Medulla oblongata (tissue), 1 donor: ENCODE data around the gene RTP1.
"Not testable (repeated sequence)": the region's sequence is repeated elsewhere in the genome, so short reads cannot be mapped to it uniquely, and the experiment has no call there.

Experiments
- DNase-seq: peaks from one replicate; pipeline ENCODE4 v3.0.0-alpha.2; 2015; ENCODE audit errors: extremely low spot score

The RTP1 gene

DNA sequence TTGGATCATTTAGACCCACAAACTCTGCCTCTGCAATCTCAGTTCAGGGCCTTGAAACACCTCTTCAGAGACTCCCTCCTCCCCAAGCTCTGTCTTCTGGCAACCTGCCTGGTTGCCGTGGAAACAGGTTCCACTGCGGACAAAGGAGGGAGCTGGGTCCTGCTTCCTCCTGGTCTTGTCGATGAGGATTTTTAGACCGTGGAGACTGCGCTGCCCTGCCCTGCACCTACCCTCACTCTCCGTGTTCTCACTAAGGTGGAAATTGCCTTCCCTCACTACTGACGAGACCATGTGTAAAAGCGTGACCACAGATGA is at the start of gene RTP1:
Gene RTP1 (plus strand): TSS at position 152 of the 315 bp plus-strand sequence. CDS start 30 bp downstream, at position 182.
- DNase-seq, result no peak

- no peak for DNase-seq
Measured at GRCh38 chr3:187150186-187150585, 47.1 kb upstream of the RTP1 start.

DNA sequence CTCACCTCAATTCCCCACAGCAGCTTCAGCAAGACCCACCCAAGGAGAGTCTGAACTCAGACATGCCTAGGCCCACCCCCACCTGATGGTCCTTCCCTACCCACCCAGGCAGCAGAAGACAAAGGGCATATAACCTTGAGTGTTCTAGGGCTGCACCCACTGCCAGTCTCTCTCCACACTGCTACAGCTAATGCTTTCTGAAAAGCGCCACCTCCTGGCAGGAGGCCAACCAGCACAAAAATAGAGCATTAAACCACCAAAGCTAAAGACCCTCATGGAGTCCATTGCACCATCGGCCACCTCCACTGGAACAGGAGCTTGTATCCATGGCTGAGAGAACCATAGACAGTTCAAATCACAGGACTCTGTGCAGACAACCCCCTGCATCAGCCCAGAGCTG is 46.7 kb upstream of the RTP1 start:
- DNase-seq, result no peak

DNA sequence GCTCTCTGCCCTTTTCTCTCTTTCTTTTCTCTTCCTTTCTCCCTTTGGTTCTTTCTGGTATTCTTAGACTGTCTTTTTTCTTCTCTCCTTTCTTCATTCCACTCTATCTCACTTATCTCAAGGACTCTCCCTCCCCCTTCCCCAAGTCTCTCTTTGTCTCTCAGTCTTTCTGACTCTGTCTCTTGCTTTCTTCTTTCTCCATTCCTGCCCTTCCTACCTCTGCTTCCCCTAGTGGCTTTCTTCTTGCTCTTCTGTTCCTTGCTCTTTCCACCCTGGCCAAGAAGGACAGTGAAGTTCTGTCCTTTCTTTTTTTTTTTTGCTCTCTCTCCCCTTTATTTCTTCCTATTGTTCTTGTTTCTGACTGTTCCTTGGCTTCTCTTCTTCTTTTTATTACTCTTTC is 35.7 kb upstream of the RTP1 start:
- DNase-seq, result no peak

DNA sequence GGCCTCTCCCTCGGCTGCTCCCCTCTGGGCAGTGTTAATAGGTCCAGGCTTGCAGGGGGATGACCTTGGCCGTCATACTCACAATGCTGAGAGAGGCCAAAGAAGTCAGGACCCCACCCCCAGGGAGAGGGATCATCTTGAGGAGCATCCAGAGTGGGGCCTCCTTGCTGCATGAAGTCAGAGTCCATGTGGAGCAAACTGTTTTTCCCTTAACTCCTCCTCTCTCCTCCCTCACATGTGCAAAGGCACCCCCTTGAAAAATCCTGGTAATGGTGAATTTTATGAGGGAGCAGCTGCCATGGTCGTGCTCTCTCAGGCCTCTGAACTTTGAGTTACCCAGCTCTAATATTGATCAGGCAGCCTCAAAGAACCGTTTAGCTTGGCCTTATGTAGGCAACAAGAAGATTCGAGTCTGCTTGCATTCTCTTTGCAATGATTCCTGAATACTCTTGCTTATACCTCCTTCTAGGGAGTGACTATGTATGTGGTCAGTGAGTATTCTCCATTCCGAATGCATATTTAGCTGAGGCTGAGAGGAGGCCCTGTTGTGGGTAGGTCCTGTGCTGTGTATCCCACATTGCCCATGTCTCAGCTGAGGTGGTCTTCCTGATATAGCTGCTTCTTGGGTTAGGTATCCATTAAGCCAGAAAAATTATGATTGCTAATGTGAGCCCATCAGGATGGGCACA is 34.9 kb upstream of the RTP1 start:
- DNase-seq, result no peak

- DNase-seq, result peak; percentile 80
Measured at GRCh38 chr3:187165144-187165543, 32.1 kb upstream of the RTP1 start.

DNA sequence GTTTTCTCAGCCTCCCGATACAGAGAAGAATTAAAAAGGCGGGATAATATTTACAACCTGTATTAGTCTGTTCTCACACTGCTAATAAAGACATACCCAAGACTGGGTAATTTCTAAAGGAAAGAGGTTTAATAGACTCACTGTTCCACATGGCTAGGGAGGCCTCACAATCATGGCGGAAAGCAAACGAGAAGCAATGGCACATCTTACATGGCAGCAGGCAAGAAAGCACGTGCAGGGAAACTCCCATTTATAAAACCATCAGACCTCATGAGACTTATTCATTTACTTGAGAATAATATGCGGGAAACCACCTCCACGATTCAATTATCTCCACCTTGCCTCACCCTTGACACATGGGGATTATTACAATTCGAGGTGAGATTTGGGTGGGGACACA is 30.5 kb upstream of the RTP1 start:
- no peak for DNase-seq

DNA sequence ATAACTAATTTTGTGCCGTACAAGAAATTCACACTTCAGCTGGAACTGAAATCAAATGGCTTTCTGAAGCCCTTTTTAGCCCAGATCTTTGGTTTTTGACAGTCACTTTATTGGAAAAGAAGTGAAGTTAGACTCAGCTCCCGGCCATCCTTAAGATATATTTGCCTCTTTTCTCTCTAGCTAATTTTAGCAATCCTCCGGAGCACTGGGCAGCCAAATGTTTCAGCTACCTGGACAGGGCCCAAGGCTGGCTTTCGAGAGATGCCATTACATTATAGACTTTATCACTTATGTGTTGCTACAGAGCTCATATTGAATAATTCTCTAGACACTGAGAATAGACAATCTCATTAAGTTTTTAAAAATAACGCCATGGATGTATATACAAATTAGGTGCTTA is 29.5 kb upstream of the RTP1 start:
- no peak for DNase-seq

GRCh38 chr3:187169231-187169960 is 27.9 kb upstream of the RTP1 start:
- DNase-seq, result no peak

- DNase-seq, result not testable (repeated sequence)
Measured at GRCh38 chr3:187170911-187171310, 26.4 kb upstream of the RTP1 start.

- no peak for DNase-seq
Measured at GRCh38 chr3:187172929-187173328, 24.4 kb upstream of the RTP1 start.

DNA sequence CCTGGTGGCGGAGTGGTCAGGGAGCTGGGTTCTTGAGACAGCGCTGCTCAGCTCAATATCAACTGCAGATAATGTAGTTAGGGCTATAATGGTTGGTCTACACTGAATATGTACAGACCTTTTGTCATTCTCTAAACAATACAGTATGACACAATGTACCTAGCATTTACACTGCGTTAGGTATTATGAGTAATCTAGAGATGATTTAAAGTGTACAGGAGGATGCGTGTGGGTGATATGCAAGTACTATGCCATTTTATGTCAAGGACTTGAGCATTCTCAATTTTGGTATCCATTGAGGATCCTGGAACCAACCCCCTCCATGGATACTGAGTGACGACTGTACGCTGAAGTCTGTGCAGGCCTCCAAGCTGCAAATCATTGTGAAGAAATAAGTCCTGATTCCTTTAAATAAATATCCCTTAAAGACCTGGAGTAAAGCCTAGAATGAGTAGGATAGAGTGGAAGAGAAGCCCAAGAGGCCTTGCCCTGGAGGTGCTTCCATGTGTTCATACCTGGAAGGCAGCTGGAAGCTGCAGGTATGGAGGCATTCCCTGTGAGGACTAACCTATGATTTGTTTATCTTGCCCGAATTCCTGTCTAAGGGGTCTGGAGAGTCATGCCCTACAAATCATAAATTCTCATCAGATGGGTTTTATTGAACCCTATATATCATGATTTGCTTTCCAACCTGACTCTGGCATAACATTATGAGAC is 15.7 kb upstream of the RTP1 start:
- DNase-seq, result no peak

GRCh38 chr3:187183210-187183862 is 13.9 kb upstream of the RTP1 start:
- no peak for DNase-seq

DNA sequence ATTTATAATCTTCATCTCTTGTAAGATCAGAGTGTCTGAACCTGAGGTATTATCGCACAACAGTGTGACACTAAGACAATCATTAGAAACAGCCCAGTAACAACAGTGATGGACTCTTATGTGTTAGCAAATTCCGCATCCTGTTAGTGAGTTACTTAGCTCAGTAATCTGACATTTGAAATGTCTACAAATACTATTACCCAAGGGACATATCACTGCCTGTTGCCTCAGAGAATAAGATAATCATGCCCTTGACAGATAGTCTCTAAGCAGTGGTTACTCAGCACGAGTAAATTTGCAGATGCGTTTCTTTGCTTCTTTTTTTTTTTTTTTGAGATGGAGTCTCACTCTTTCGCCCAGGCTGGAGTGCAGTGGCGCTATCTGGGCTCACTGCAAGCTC is 13.4 kb upstream of the RTP1 start:
- DNase-seq, result no peak

DNA sequence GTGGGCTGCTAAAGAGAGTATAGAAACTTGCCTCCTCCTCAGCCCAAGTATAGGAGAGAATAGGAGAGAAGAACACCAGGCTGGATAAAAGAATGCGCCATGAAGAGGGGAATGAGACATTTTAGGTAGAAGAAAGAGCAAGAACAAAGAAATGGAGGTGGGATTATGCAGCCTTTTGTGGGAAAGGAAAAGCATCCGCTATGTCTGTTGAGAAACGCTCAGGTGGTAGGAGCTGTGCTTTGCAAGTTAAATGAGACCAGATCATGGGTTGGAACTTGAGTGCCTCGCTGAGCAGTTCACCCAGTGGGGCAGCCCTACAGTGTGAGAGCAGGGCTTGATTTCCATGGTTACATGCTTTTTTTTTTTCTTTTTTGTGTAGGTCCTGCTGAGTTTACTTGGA is 11.5 kb upstream of the RTP1 start:
- DNase-seq, result no peak

- no peak for DNase-seq
Measured at GRCh38 chr3:187186375-187186774, 10.9 kb upstream of the RTP1 start.

DNA sequence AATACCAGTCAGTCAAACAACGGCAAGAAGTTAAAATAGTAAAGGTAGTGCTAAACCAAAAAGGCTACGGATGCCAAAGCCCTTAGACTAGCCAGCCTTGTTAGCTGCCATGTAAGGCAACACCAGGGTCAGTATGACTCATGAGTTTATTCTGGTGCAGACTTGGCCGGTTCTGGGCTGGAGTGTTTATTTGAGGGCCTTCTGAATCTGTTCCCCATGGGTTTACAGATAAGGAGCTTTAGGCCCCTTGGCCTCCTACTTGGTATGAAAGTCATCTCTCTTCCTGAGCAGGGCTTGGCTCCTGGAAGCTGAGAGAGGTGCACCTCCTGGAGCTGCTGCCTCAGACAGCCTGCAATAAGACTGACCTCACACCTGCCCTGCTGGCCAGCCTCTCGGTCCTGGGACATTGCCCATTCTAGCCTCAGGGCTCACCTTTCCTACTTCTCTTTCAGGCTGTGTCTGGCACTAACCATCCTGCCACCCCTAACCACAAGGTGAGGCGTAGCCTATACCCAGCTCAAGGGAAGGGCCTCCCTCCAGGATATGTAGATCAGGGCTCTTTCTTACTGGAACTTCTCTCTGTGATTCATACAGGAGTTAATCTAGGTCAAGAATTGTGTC is 10.4 kb upstream of the RTP1 start:
- DNase-seq, result no peak

DNA sequence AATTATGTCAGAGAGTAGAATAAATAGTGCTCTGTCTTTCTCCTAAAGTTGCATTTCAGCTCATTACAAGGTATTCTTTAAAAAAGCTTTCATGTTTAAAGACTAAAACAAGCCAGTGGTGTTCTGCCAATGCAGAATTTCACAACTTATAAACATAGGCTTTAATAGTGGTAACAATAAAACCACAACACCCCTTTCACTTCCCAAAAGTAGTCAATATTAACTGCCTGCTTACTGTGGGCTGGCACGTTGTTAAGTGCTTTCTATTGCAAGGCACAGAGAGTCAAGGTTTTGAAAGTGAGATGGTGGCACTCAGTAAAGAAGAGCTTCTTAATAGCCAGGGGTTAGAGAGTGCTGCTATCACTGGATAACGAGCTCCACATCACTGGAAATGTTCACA is 8.4 kb upstream of the RTP1 start:
- DNase-seq, result no peak

DNA sequence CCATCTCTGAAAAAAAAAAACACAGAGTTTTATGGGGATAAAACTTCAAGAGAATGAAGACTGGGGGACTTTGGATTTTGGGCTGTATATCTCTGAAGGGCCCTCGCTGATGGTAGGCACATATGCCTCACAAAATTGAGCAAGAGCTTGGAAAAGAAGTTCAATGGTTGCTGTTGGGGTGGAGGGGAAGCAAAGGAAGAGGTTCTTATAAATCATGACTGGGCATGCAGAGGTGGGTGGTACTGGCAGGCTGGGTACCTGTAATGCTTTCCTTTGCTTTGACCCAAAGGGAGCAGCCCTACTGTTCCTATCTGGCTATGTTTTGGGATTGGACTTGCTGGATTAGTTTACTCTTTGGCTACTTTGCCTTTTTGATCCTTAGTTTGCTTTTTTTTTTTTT is 6.0 kb upstream of the RTP1 start:
- no peak for DNase-seq

DNA sequence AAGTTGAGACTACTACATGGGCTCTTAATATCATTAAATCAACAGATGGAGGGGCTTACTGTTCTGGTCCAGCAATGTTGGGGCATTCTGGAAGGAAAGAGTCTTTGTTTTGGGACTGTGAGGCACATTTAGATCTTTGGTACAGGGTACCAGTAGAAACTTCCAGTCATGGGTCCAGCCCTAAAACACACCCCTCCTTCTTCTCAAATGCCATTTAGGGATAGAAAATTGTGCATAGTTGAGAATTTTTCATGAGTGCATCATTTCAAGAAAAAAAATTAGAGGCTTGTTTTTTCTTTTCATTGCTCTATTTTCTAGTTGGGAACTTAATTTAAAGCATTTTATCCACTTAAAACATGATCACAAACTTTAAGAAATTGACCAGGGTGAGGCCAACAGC is 4.1 kb upstream of the RTP1 start:
- DNase-seq, result no peak

DNA sequence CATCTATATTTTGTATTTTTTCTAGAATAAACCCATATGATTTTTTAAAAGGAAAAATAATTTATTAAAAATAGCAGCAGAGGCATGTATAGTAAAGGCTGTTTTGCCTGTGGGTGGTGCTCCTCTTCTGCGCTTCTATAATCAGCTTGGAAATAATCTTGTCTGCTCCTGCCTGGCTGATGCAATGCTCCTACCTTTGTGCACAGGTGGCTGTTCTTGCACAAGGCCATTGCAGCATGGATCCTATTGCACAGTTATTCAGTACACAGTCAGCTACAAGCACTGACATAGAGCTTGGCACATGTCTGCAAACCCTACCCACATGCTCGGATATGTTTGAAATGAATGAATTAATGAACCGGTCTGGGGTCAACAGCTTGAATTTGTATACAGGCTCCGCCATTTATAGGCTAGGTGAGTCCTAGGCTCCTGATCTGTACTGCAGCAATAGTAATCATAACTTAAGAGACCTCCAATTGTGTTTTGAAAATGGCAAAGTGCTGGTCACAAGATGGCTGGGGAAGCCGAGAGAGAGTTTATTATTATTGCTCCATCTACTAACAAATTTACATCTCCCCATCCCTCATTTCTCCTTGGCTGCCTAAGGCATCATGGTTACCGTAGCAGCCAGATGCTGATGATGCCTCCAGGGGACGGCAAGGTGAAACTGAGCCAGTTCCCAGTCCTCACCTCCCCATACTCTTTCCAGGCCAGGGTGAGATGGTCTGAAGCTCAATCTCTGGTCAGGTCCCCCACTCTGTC is 532 bp upstream of the RTP1 start:
- no peak for DNase-seq
